ENCODE data around the gene CFTR.

CFTR gene

GRCh38 chr7:117640465-117640864, 160.6 kb downstream of the CFTR start:
- no peak overlapping the region for H3K4me3 ChIP-seq (ENCODE audit: low read depth in 1 of 2, low read length in 1 of 2)
- H3K36me3 ChIP-seq: no peaks in the 10 kb centered on the region
- no peaks in the 10 kb centered on the region for H3K27me3 ChIP-seq
- no peaks in the 10 kb centered on the region for H3K4me1 ChIP-seq (ENCODE audit: control insufficient read depth in 1 of 2, insufficient read depth in 1 of 2, low read depth in 1 of 2, low read length in 1 of 2)
- H3K9me3 ChIP-seq: no peaks in the 10 kb centered on the region
- H3K27ac ChIP-seq: no peak overlapping the region
- TF ChIP-seq CTCF (IDR thresholded peaks at IDR 0.05): no peak

GRCh38 chr7:117645481-117646165, 165.8 kb downstream of the CFTR start:
- no peak for TF ChIP-seq CTCF (IDR thresholded peaks at IDR 0.05)
- Histone ChIP-seq H3K27me3 (no peaks in the 10 kb centered on the region), H3K9me3 (no peaks in the 10 kb centered on the region)

GRCh38 chr7:117648203-117648866, 168.5 kb downstream of the CFTR start:
- Histone ChIP-seq H3K27me3 (no peaks in the 10 kb centered on the region), H3K27ac (no peak overlapping the region), H3K36me3 (no peaks in the 10 kb centered on the region), H3K4me1 (ENCODE audit: control insufficient read depth in 1 of 2, insufficient read depth in 1 of 2, low read depth in 1 of 2, low read length in 1 of 2) (no peaks in the 10 kb centered on the region), H3K9me3 (no peaks in the 10 kb centered on the region), H3K4me3 (ENCODE audit: low read depth in 1 of 2, low read length in 1 of 2) (no peak overlapping the region)
- no peak for TF ChIP-seq CTCF (IDR thresholded peaks at IDR 0.05)

More at GRCh38 chr7:117645481-117646165, 165.8 kb downstream of the CFTR start:
- Histone ChIP-seq H3K36me3 (no peaks in the 10 kb centered on the region), H3K4me3 (ENCODE audit: low read depth in 1 of 2, low read length in 1 of 2) (no peak overlapping the region), H3K27ac (no peak overlapping the region), H3K4me1 (ENCODE audit: control insufficient read depth in 1 of 2, insufficient read depth in 1 of 2, low read depth in 1 of 2, low read length in 1 of 2) (no peaks in the 10 kb centered on the region)

GRCh38 chr7:117652943-117653680, 173.3 kb downstream of the CFTR start:
- TF ChIP-seq CTCF (IDR thresholded peaks at IDR 0.05): no peak
- no peak overlapping the region for H3K27ac ChIP-seq
- H3K27me3 ChIP-seq: no peaks in the 10 kb centered on the region
- no peaks in the 10 kb centered on the region for H3K9me3 ChIP-seq
- no peaks in the 10 kb centered on the region for H3K4me1 ChIP-seq (ENCODE audit: control insufficient read depth in 1 of 2, insufficient read depth in 1 of 2, low read depth in 1 of 2, low read length in 1 of 2)
- H3K36me3 ChIP-seq: no peaks in the 10 kb centered on the region
- no peak overlapping the region for H3K4me3 ChIP-seq (ENCODE audit: low read depth in 1 of 2, low read length in 1 of 2)

- no peak overlapping the region for H3K27ac ChIP-seq
- H3K4me3 ChIP-seq (ENCODE audit: low read depth in 1 of 2, low read length in 1 of 2): no peak overlapping the region
- no peaks in the 10 kb centered on the region for H3K27me3 ChIP-seq
- no peaks in the 10 kb centered on the region for H3K36me3 ChIP-seq
- TF ChIP-seq CTCF (IDR thresholded peaks at IDR 0.05): no peak
- no peaks in the 10 kb centered on the region for H3K4me1 ChIP-seq (ENCODE audit: control insufficient read depth in 1 of 2, insufficient read depth in 1 of 2, low read depth in 1 of 2, low read length in 1 of 2)
- no peaks in the 10 kb centered on the region for H3K9me3 ChIP-seq
These were observed 175.0 kb downstream of the CFTR start for GRCh38 chr7:117654780-117655179.
